GM18870 (cell line): ENCODE results near the gene CDK5.

Experiments
- ATAC-seq: cut with Tn5 transposase; IDR thresholded peaks from one replicate; pipeline ENCODE4 v1.9.1; 2021; ENCODE audit warnings: moderate library complexity; ENCODE audit not compliant: unreplicated experiment

CDK5 gene

GRCh38 chr7:151087245-151088018 lies 29.7 kb upstream of the CDK5 start:
- no peak for ATAC-seq

DNA sequence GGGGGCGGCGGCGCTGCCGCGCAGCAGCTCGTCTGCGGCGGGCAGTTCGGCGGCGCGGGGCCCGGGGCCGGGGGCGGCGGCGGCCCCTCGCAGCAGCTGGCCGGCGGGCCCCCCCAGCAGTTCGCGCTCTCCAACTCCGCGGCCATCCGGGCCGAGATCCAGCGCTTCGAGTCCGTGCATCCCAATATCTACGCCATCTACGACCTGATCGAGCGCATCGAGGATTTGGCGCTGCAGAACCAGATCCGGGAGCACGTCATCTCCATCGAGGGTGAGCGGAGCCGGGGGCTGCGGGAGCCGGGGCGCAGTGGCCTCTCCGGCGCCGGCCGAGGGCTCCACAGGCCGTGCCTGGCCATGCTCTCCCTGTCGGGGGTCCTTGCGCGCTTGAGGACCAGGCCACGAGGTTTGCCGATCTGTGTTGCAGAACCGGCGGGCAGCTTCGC lies 29.1 kb upstream of the CDK5 start:
- no peak for ATAC-seq

GRCh38 chr7:151085691-151086620 lies 28.3 kb upstream of the CDK5 start, which contains the start of gene AGAP3:
AGAP3 (plus strand) TSS chr7:151086475; CDS start chr7:151086742, 267 bp downstream.
- no peak for ATAC-seq

GRCh38 chr7:151085329-151085690 lies 27.6 kb upstream of the CDK5 start:
- ATAC-seq: no peak

DNA sequence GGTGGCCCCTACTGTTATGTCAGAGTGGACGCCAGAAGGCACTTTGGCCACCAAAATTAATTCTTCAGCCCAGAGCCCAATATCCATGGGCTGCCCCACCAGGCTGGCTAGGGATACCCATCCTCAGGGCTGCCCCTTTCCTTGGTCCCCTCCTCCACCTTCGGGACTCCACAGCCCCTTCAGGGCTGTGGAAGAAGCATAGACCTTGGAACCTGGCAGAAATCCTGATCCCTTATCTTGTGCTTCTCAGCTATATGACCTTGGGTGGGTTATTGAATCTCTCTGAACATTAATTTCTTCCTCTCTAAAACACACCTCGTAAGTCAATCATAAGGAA lies 26.1 kb upstream of the CDK5 start:
- no peak for ATAC-seq

DNA sequence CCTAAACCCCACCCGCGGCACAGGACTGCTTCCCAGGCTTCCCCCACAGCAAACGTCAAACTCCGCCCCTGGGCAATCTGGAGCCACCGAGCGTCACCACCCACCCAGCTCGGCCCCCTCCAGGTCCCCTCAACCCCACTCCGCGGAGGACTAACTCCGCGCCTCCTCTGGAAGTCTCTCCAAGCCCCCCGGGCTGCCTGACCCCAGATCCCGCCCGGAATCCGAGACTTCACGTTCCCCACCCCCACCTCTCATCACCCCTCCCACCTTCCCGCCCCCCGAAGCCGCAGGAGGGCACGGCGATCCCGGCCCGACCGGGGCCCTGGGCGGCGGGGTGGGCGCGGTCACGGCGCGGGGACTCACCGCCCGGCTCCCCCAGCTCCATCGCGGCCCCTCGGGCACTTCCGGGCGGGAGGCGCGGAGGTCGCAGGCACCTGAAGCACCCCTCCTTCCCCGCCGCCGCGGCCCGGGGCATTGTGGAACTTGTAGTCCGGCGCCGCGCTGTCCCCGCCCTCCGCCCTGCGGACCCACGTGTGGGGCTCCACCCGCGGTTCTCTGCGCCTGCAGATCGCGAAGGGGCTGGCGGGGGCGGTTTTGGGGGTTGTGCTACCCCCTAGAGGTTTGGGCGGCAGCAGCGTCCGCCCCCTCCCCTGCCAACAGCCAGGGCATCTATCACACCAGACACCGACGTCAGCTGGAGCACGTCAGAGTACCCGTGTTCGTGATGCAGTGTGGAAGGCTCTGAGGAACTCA lies 25.6 kb upstream of the CDK5 start, which contains the start of gene TMUB1:
TMUB1 (minus strand) TSS at position 423 of the 753 bp plus-strand sequence. CDS start 930 bp downstream, outside the sequence.
- ATAC-seq: no peak

GRCh38 chr7:151082141-151083070 lies 24.7 kb upstream of the CDK5 start:
- ATAC-seq: no peak

DNA sequence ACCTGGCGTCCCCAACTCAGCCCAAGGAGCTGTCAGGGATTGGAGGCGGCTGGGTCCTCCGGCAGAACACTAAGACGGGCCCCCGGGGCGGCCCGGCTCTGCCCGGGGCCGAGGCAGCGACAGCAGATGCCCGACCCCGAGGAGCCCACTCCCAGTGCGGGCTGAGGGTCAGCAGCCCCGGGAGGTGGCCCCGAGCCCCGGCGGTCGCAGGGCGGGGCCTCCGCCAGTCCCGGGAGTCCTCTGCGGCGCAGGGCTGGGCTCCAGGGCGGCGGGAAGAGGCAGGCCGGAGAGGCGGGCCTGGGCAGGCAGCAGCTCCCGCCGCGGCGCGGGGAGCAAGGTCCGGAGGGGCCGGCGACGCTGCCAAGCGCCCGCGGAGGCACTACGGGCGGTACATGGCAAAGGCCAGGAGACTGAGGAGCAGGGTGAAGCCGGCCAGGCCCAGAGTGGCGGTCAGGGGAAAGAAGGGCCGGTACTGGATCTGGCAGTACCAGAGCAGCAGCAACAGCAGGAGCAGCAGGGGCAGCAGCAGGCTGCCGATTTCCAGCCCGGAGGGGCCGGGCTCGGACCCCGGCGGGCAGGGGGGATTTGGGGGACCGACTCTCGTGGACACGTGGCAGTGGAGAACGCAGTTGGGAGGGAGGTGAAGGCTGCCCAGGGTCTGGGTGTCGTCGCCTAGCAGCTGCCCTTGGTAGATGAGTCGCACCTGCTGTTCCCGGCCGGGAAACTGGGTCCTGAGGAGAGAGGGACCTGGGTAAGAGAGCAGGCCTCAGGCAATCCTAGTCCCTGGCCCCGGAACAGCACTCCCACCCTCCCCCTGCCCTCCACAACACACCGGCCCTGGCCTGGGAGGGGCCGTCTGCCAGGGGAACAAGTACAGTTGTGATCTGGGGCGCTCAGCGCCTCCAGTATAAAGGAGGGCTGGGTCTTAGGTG lies 23.7 kb upstream of the CDK5 start:
- ATAC-seq: no peak

- ATAC-seq: peak; percentile 43
These were observed 22.9 kb upstream of the CDK5 start, which contains the start of gene FASTK for GRCh38 chr7:151080522-151081169. FASTK (minus strand) TSS chr7:151080809; CDS start chr7:151080766, 43 bp downstream.

DNA sequence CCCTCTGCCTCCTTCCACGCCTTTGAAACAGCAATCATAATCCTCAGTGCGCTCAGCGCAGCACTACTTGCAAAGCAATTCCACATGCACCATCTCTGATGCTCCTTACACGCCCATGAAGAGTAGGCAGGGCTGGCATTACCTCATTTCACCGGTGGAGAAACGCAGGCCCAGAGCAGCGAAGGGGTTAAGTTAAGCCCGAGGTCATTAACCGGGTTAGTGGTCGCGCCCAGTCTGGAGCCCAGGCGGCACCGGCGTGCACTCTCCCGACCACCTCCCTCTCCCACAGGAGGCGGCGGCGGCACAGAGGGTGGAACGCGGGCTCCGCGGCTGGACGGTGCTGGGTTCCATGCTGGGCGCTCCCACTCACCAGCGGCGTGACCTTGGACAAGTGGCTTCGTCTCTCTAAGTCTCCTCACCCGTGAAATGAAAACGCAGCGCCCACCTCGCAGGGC lies 22.4 kb upstream of the CDK5 start:
- no peak for ATAC-seq

DNA sequence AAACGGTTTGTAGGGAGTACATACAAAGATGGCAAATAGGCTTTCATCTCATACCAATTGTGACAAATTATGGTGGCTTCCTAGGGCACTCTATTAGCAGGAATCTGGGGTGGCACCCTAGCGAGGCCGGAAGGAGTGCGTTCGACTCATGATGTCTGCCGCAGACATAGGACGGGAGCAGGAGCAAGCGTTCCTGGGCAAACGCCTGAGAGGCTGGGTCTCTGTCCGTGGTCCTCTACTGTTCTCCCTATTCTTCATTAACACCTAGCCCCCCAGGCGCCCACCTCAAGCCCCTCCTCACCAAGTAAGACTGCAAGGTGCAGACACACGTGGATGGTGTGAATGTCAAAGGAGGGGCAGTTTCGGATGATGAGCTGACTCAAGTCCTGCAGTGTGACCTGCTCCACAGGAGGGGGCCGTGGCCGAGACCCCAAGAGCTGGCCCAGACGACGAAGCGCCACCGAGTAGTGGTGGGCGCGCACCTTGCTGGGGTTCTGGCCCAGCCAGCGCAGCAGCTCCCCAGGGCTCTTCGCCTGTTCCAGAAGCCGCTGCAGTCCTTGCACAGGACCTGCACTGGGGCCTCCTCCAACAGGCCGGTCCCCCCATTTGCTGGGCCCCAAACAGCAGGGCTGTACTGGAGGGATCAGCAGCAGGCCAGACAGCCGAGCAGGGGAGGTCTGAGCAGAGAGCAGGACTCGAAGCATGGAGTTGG lies 21.7 kb upstream of the CDK5 start:
- no peak for ATAC-seq

DNA sequence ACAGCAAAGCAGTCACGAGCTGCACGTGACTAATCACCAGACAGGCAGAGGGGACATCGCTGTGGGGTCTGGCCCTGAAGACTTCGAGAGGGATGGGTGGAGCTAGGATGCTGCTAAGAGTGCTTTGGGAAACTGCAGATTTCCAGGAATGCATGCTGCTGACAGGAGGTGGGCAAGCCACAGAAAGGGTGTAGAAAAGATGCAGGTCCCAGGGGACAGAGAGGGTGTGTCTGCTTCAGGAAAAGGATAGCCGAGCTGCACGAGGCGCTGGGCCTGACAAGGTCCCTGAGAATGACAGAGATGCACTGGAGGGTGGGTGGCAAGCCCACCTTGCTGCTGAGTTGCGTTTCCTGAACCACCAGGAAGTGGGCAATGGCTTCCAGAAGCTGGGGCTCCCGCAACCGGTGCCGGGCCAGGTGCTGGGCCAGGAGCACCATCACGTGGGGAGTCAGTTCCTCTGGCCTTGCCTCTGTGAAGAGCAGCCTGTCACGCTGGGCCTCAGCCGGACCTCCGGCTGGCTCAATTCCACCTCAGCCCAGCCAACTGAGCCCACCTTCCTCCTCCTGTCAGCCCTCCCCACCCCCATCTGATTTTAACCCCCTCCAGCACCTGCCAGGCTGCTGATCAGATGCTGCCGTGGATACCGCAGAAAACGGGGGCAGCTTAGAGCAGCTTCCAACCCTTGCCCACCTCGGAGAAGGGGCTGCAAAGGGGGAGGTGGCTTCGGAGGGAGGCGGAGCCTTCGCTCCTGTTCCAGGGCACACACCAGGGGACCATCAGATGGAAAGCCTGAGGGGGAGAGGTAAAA lies 20.7 kb upstream of the CDK5 start:
- ATAC-seq: no peak

DNA sequence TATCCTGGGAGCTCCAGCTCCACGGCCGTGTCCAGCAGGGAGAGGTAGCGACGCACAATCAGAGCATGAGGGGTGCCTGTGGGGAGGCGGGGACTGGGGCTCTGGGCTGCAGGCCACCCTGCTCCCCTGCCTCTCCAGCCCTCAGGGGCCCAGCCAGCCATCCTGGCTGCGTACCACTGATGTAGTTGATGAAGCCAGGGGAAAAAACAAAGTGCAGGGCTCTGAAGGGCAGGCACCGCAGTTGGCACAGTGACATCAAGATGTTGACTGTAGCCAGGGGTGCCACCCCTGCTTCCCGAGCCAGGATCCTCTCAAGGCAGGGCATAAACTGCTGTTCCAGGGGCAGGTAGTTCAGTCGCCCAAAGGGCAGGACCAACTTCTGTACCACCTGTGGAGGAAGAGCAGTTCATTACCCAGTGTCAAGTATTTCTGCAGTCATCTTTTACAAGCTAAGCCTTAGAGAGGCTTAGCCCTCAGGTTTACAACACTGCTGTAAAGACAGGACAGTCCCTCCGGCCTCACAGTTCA lies 20.1 kb upstream of the CDK5 start:
- no peak for ATAC-seq

DNA sequence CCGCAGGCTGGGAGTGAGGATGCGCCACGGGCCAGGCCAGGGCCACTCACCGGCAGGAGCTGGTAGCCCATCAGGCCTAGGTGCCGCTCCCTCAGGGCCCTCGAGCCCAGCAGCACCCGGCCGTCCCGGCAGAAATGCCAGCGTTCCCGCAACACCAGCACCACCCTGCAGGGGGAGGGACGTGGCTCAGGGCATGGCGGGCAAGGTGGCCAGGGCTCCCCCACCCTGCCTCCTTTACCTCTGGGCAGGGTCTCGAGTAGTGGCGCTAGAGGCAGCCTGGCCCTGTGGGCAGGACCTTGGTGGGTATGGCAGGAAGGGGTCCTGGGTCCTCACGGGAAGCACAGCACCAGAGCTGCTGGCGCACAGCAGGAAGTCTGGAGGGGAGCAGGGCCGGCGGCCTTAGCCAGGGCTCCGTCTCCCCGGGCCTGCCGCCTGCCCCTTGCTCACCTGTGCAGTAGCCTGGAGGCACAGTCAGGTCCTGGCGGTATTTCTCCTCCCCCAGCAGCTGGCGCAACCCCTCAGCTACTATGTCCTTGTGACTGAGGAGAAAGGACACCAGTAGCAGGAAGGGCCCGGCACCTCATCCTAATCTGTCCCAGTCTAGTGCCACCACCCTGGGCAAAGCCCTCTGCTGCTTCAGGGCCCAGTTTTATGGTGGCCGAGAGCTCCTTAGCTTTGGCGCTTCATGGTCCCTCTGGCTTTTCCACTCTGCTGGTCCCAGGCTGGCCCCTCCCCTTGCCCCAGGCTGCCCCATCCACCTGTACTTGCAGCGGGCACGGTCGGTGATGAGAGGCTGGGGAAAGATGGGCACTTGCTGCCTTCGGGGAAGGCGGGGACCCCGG lies 19.4 kb upstream of the CDK5 start:
- ATAC-seq: no peak

DNA sequence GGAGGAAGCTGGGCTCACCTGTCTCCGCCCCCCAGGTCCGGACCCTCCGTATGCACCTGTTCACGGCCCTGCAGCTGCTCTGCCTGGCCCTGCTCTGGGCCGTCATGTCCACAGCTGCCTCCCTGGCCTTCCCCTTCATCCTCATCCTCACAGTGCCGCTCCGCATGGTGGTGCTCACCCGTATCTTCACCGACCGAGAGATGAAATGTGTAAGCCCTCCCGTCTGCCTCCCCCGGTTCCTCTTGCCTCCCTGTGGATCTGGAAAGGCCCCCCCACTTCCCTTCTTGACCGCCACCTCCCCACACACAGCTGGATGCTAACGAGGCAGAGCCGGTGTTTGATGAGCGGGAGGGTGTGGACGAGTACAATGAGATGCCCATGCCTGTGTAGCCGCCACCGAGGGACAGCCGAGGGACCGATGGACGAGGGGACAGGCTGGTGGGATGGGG lies 18.3 kb upstream of the CDK5 start:
- ATAC-seq: no peak

GRCh38 chr7:151075662-151075971 lies 17.9 kb upstream of the CDK5 start:
- ATAC-seq: no peak
